ENCODE measurements around the gene KLHDC2.
"Not testable (repeated sequence)": the region's sequence is repeated elsewhere in the genome, so short reads cannot be mapped to it uniquely, and the experiment has no call there.

KLHDC2 gene

GRCh38 chr14:49767571-49768300 lies at the start of gene KLHDC2:
KLHDC2 (plus strand) TSS chr14:49768153; CDS start chr14:49768469, 316 bp downstream.
- FAIRE-seq = peak; percentile 82
- DNase-seq (ENCODE audit: insufficient read length, low spot score) = peak; percentile 81

DNA sequence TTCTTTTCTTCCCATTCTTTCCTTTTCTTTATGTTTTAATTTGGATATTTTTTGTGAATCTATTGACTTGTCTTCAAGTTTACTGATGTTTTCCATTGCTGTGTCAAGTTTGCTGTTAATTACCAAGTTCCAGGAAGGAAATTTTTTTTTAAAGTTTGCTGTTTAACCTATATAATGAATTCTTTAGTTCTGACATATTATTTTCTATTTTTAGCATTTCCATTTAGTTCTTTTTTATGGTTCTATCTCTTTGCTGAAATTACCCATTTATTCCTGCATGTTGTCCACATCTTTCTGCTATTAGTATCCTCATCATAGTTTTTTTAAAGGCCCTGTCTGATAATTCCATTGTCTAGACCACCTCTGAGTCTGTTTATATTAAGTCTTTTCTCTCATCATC lies 47.2 kb upstream of the KLHDC2 start:
- DNase-seq (ENCODE audit: insufficient read length, low spot score) (no peak), FAIRE-seq (no peak)

GRCh38 chr14:49721733-49722435 lies 46.1 kb upstream of the KLHDC2 start:
- FAIRE-seq; DNase-seq (ENCODE audit: insufficient read length, low spot score): not testable (repeated sequence)

DNA sequence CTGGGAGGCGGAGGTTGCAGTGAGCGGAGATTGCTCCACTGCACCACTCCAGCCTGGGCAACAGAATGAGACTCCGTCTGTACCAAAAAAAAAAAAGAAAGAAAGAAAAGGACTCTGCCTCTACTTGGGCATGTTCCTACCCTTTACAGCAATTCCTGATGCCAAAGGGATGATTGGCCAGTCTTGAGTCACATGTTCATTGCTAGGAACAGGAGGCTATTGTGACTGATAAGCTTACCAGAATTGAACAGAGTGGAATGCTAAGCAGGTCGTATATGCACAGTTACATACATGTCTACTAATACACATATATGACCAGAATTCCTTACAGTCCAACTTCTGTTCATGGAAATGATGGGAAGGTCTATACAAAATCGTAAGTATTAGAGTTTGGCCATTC lies 40.8 kb upstream of the KLHDC2 start:
- FAIRE-seq = no peak

DNA sequence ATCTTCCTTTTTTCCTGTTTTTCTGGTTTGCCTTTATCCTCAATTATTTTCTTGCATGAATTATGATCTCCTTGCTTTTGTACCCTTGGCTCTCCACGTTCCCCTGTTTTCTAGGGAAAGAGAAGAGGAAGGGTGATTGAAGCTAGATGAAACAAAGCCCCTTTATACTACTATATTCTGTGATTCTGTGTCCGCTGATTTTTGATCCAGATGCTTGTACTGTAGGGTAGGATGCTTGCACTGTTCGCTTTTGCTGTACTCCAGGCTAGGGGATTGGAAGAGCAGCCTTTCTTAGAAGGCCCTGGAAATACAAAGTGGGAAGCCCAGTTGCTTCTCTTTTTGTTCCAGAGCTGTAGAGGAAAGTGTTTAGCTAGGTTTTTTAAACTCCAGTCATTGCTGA lies 35.1 kb upstream of the KLHDC2 start:
- DNase-seq (ENCODE audit: insufficient read length, low spot score) (no peak), FAIRE-seq (no peak)

More for the DNA sequence above, 40.8 kb upstream of the KLHDC2 start:
- no peak for DNase-seq (ENCODE audit: insufficient read length, low spot score)

GRCh38 chr14:49733836-49734235 lies 34.1 kb upstream of the KLHDC2 start:
- DNase-seq (ENCODE audit: insufficient read length, low spot score) (no peak), FAIRE-seq (no peak)

DNA sequence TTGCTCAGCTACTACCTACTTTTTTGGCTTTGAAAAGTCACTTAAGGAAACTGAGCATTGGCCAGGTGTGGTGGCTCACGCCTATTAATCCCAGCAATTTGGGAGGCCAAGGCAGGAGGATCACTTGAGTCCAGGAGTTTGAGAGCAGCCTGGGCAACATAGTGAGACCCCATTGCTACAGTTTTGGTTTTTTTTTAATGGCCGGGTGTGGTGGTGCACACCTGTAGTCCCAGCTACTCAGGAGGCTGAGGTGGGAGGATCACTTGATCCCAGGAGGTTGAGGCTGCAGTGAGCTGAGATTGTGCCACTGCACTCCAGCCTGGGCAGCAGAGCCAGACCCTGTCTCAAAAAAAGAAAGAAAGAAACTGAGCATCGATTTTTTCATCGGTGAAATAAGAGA lies 32.3 kb upstream of the KLHDC2 start:
- not testable (repeated sequence) for FAIRE-seq

DNA sequence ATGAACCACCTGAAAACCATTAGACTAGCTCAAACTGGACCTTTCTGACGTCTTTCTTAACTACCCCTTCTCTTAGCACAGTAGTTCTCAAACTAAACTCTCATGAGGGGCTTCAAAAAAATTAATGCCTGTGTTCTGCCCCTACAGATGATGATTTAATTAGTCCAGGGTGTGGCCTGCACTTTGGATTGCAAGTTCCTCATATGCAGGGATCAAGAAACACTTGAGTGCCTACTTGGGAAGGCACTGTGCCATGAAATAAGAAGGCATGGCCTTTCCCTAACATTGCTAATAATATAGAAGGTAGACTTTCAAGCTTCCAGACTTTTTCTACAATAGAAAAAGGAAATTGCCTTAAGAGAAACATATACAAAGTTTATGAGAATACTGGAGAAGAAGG lies 22.8 kb upstream of the KLHDC2 start:
- FAIRE-seq = no peak
- no peak for DNase-seq (ENCODE audit: insufficient read length, low spot score)

More for the DNA sequence above, 32.3 kb upstream of the KLHDC2 start:
- DNase-seq (ENCODE audit: insufficient read length, low spot score) = not testable (repeated sequence)

- FAIRE-seq; DNase-seq (ENCODE audit: insufficient read length, low spot score): not testable (repeated sequence)
These were observed 21.5 kb upstream of the KLHDC2 start for GRCh38 chr14:49746476-49746875.

GRCh38 chr14:49754570-49755097 lies 13.3 kb upstream of the KLHDC2 start:
- no peak for FAIRE-seq
- no peak for DNase-seq (ENCODE audit: insufficient read length, low spot score)

GRCh38 chr14:49755378-49755777 lies 12.6 kb upstream of the KLHDC2 start:
- FAIRE-seq = no peak
- DNase-seq (ENCODE audit: insufficient read length, low spot score) = no peak

GRCh38 chr14:49761839-49762551 lies 6.0 kb upstream of the KLHDC2 start:
- DNase-seq (ENCODE audit: insufficient read length, low spot score) = no peak
- no peak for FAIRE-seq

GRCh38 chr14:49766839-49767238 lies 1.1 kb upstream of the KLHDC2 start:
- no peak for FAIRE-seq

GRCh38 chr14:49767270-49767570 lies 733 bp upstream of the KLHDC2 start:
- DNase-seq (ENCODE audit: insufficient read length, low spot score) (no peak), FAIRE-seq (no peak)

More at GRCh38 chr14:49766839-49767238, 1.1 kb upstream of the KLHDC2 start:
- no peak for DNase-seq (ENCODE audit: insufficient read length, low spot score)

DNA sequence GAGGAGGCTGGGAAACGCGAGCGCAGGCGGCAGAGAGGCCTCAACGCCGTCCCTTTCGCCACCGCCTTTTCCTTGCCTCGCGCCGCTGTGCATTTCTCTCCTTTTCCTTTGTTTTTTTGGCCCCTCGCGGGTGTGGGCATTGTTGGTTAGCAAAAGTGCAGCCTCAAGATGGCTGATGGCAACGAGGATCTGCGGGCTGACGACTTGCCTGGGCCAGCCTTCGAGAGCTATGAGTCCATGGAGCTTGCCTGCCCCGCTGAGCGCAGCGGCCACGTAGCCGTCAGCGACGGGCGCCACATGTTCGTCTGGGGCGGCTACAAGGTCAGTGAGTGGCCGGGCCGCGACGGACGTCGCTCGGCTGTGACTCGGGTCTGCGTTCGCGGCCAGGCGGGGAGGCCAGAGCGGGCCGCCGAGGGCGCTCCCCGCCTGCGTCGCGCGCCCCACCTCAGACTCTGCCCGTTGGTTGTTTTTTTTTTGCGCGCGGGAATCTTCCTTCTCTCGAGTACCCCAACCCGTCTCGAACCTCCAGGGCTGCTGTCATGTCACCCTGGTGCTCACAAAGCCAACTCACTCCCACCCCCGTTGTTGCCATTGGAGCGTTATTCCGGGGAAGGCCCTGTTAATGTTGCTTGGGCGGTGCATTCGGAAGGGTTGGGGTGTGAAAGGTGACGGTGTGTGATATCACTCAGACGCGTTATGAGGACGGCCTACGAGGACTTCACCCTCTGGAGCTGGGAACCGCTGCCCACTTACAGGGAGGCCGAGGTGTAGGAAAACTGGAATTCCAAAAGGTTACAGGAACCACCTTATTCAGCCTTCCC lies 558 bp downstream of the KLHDC2 start:
- peak; percentile 84 for FAIRE-seq
- peak; percentile 21 for DNase-seq (ENCODE audit: insufficient read length, low spot score)

GRCh38 chr14:49769171-49769570 lies 1.2 kb downstream of the KLHDC2 start:
- FAIRE-seq = no peak
- DNase-seq (ENCODE audit: insufficient read length, low spot score) = no peak

- no peak for FAIRE-seq
- no peak for DNase-seq (ENCODE audit: insufficient read length, low spot score)
These were observed 1.7 kb downstream of the KLHDC2 start for GRCh38 chr14:49769581-49770211.

DNA sequence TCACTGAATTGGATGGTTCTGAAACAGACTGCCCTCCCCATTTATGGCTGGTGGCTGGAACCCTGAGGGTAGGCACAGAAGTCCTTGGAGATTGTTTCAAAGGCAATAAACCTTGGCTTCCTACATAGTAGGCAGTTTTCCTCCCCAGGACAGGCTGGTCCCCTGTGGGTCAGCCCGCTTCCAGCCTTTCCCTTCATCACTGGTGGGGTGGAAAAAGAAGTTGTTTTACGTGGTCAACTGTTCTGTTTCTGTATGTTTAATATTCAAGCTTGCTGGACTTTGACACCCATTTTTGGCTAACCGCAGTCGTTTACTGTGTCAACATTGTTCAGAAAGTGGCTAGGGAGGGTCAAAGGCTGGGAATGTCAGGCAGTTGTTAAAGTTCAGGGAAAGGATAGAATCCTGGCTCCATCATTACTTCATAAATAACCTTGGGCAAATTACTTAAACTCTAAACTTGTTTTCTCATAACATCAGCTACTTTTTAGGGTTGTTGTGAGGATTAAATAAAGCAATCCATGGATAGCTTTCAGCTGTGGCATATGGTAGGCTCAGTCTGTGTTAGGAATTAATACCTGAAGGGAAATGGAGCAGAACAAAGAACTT lies 2.4 kb downstream of the KLHDC2 start:
- FAIRE-seq (peak; percentile 4), DNase-seq (ENCODE audit: insufficient read length, low spot score) (no peak)

DNA sequence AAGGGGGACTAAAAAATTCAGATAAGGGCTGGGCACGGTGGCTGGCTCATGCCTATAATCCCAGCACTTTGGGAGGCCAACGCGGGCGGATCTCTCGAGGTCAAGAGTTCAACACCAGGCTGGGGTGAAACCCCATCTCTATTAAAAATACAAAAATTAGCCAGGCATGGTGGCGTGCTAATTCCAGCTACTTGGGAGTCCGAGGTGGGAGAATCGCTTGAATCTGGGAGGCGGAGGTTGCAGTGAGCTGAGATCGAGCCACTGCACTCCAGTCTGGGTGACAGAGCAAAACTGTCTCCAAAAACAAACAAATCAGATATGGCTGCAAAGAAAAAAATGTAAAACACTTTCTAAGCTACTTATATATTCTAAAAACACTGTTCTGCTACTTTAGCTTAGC lies 3.7 kb downstream of the KLHDC2 start:
- not testable (repeated sequence) for FAIRE-seq; DNase-seq (ENCODE audit: insufficient read length, low spot score)

DNA sequence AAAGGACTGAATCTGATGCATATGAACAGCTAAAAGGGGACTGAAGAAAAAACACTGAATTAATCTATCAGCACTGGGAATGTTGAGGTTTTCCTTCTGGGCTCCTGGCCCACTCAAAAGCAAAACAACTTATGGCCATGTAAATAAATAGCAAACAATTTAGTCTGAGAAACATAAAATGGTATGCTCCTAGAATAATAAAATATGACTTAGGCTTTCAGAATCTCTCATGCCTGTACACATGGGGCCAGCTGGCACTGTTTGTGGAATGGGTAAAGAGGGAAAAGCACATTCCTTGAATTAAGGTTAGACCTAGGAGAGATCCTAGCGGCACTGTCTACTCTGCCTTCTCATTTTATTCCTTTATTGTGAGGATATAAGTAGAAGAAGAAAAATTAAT lies 6.2 kb downstream of the KLHDC2 start:
- no peak for DNase-seq (ENCODE audit: insufficient read length, low spot score)
- FAIRE-seq = peak; percentile 4

Measured in GM19239 (cell line).